Mesenchymal stem cell (in vitro differentiated cells and primary cell): ENCODE data around the gene IFNA5.

ENCODE experiments used
- DNase-seq: peaks from one replicate; pipeline ENCODE4 v3.0.0-alpha.2; 2013
- H2AFZ ChIP-seq: one replicate; pipeline ENCODE4 v1.6.1; 2013; ENCODE audit warnings: low read depth, mild to moderate bottlenecking, control low read depth, inconsistent platforms, low read length, moderate library complexity
- H2AK5ac ChIP-seq: 2 replicates; pipeline ENCODE4 v1.6.1; 2013; ENCODE audit warnings: low read length, moderate library complexity, mild to moderate bottlenecking, inconsistent platforms; ENCODE audit not compliant: severe bottlenecking
- H2BK120ac ChIP-seq: one replicate; pipeline ENCODE4 v1.6.1; 2013; ENCODE audit warnings: low read depth, mild to moderate bottlenecking, inconsistent platforms, low read length, moderate library complexity
- H2BK12ac ChIP-seq, 2 experiments: one replicate each; pipeline ENCODE4 v1.6.1; 2013; ENCODE audit warnings: inconsistent platforms in 2 of 2, low read length in 2 of 2, mild to moderate bottlenecking in 2 of 2, moderate library complexity in 2 of 2, control low read depth in 1 of 2
- H2BK15ac ChIP-seq: one replicate; pipeline ENCODE4 v1.6.1; 2013; ENCODE audit warnings: mild to moderate bottlenecking, low read depth, inconsistent platforms; ENCODE audit not compliant: poor library complexity, severe bottlenecking
- H2BK5ac ChIP-seq: 2 replicates; pipeline ENCODE4 v1.6.1; 2013; ENCODE audit warnings: low read depth, mild to moderate bottlenecking, low read length, control low read depth, inconsistent platforms; ENCODE audit not compliant: poor library complexity, severe bottlenecking
- H3K14ac ChIP-seq, 2 experiments: one replicate each; pipeline ENCODE4 v1.6.1; 2013; ENCODE audit warnings: inconsistent platforms in 2 of 2, low read length in 2 of 2, control low read depth in 1 of 2, mild to moderate bottlenecking in 1 of 2, moderate library complexity in 1 of 2
- H3K18ac ChIP-seq, 2 experiments: one replicate each; pipeline ENCODE4 v1.6.1; 2013; ENCODE audit warnings: inconsistent platforms in 2 of 2, low read length in 2 of 2, control low read depth in 1 of 2, low read depth in 1 of 2, mild to moderate bottlenecking in 1 of 2
- H3K23ac ChIP-seq, 2 experiments: one replicate each; pipeline ENCODE4 v1.6.1; 2013; ENCODE audit warnings: inconsistent platforms in 2 of 2, low read length in 2 of 2, mild to moderate bottlenecking in 2 of 2, moderate library complexity in 2 of 2, control low read depth in 1 of 2
- H3K27ac ChIP-seq: 2 replicates; pipeline ENCODE4 v1.5.1; 2013; ENCODE audit warnings: mild to moderate bottlenecking, moderate library complexity, low read length, control low read depth, inconsistent platforms; ENCODE audit not compliant: poor library complexity, severe bottlenecking
- H3K27me3 ChIP-seq, 2 experiments: 2 replicates each; pipeline versions ENCODE4 v1.6.1 to v1.7.0; 2013; ENCODE audit warnings: low read length in 2 of 2, mild to moderate bottlenecking in 2 of 2, moderate library complexity in 2 of 2, control low read depth in 1 of 2, inconsistent platforms in 1 of 2; ENCODE audit not compliant: control insufficient read depth in 1 of 2, insufficient read depth in 1 of 2
- H3K36me3 ChIP-seq, 2 experiments: 2 replicates each; pipeline versions ENCODE4 v1.6.1 to v1.7.0; 2013; ENCODE audit warnings: low read length in 2 of 2, control low read depth in 1 of 2, inconsistent platforms in 1 of 2, low read depth in 1 of 2, mild to moderate bottlenecking in 1 of 2; ENCODE audit not compliant: insufficient read depth in 2 of 2, control insufficient read depth in 1 of 2
- H3K4ac ChIP-seq, 2 experiments: one replicate each; pipeline ENCODE4 v1.6.1; 2013; ENCODE audit warnings: inconsistent platforms in 2 of 2, low read length in 2 of 2, mild to moderate bottlenecking in 2 of 2, moderate library complexity in 2 of 2, control low read depth in 1 of 2, low read depth in 1 of 2
- H3K4me1 ChIP-seq: 2 replicates; pipeline ENCODE4 v1.6.1; 2013; ENCODE audit warnings: low read depth, low read length, control low read depth; ENCODE audit not compliant: control insufficient read depth, insufficient read depth
- H3K4me2 ChIP-seq: 2 replicates; pipeline ENCODE4 v1.6.1; 2013; ENCODE audit warnings: low read length, mild to moderate bottlenecking, inconsistent platforms; ENCODE audit not compliant: poor library complexity, severe bottlenecking
- H3K4me3 ChIP-seq, 2 experiments: 2 replicates each; pipeline versions ENCODE4 v1.5.1 to v1.7.0; 2013; ENCODE audit warnings: low read length in 2 of 2, mild to moderate bottlenecking in 2 of 2, control low read depth in 1 of 2, low read depth in 1 of 2; ENCODE audit not compliant: insufficient read depth in 1 of 2
- H3K79me1 ChIP-seq: replicated peaks from 2 replicates; pipeline ENCODE4 v1.6.1; 2013; ENCODE audit warnings: mild to moderate bottlenecking, control low read depth, low read length, inconsistent platforms; ENCODE audit not compliant: poor library complexity, severe bottlenecking
- H3K9ac ChIP-seq: 2 replicates; pipeline ENCODE4 v1.7.0; 2013; ENCODE audit warnings: mild to moderate bottlenecking, low read length, moderate library complexity
- H3K9me3 ChIP-seq: 2 replicates; pipeline ENCODE4 v1.7.0; 2013; ENCODE audit warnings: mild to moderate bottlenecking, low read length; ENCODE audit not compliant: control insufficient read depth
- H4K8ac ChIP-seq: one replicate; pipeline ENCODE4 v1.6.1; 2013; ENCODE audit warnings: inconsistent platforms, mild to moderate bottlenecking, low read length, moderate library complexity
- H4K91ac ChIP-seq: one replicate; pipeline ENCODE4 v1.6.1; 2013; ENCODE audit warnings: mild to moderate bottlenecking, low read length, inconsistent platforms
- WGBS: methylation state at CpG from one replicate; pipeline ENCODE4 v1.1.7; 2013; ENCODE audit warnings: mixed read lengths; 5-methylcytosine and 5-hydroxymethylcytosine counted together

Gene IFNA5

DNA sequence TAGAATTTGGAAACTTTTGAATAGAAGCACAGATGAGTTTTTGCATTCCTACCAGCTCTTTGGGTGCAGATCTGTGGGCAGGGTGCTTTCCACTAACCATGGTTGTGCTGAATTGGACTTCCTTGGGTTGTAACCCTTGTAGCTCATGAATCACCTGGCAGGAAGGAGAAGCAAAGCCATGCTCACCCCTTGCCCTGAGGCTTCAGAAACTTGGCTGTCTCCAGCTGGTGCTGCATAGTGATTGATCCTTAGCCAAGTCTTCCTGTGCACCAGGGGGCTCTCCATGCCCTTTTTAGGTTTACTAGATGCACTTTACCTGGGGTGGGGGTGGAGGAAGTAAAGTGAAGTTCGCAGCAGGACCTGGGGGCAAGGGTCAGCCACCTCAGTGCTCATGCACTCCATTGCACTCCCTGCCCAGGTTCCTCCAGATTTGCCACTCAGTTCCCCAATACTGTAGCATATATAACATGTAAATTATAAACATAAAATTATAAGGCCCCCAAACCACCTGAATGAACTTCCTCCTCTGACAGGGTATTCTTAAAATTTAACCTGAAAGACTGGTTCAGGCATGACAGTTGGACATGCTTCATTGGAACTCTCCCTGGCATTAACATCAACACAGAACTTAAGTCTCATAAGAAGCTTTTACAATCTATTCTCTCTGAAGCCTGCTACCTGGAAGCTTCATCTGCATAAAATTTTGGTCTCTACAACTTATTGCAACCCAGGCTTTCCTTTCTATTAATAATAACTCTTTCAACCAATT lies 39.5 kb downstream of the IFNA5 start:
- Histone ChIP-seq H3K23ac (no peak overlapping the region), H3K4ac (no peak overlapping the region), H2BK120ac (no peak overlapping the region), H3K4me3 (no peak overlapping the region), H3K27ac (no peak overlapping the region), H3K79me1 (no peaks in the 10 kb centered on the region), H3K18ac (no peak overlapping the region), H3K4me2 (no peak overlapping the region), H3K27me3 (peaks cover 40 to 57% of the 10 kb centered on the region in 2 experiments), H2AK5ac (no peak overlapping the region), H2BK5ac (no peak overlapping the region), H4K8ac (no peak overlapping the region), H3K9me3 (no peaks in the 10 kb centered on the region), H3K36me3 (no peaks in the 10 kb centered on the region), H3K14ac (no peak overlapping the region), H3K4me1 (no peaks in the 10 kb centered on the region), H3K9ac (no peak overlapping the region), H2BK12ac (no peak overlapping the region), H4K91ac (no peak overlapping the region), H2AFZ (no peak overlapping the region), H2BK15ac (no peak overlapping the region)
- no peak for DNase-seq
- WGBS = no CpG with 5 or more reads among the region's 1 CpG

DNA sequence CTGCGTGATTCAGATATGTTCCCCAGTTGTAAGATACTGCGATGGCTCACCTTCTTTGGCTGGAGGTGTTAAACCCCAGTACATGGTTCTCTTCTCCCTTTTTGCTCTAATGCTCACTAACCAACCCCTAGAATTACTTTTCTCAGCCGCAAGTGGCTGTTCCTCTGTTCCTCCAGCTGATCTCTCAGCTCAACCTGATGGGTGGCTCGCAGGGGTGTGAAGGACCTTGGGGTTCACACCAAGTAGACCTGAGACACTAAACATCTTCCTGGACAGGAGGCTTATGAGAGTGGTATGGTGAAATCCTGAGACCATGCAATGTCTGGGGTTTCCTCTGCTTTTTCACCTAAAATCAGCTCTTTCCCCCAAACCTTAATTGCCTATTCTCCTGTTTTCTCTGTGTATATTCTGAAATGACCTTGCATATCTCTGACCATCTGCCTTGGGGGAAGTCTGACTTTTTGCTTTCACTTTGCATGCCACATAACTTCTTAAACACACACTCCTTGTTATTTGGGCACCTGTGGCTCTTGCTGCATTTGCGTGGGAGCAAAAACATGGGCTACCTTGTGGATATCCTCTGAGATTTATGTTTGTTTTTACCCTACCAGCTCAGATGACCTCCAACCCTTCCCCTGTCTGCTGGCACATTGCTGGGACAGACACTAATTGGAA lies 49.4 kb downstream of the IFNA5 start:
- H3K4me2 ChIP-seq = no peak overlapping the region
- H3K9me3 ChIP-seq = no peaks in the 10 kb centered on the region
- H2BK5ac ChIP-seq = no peak overlapping the region
- no peak overlapping the region for H2BK12ac ChIP-seq
- DNase-seq = no peak
- H3K4me1 ChIP-seq = no peaks in the 10 kb centered on the region
- WGBS = 76% methylated on average over 4 of the region's 5 CpGs
- H3K27me3 ChIP-seq = peaks cover 38 to 43% of the 10 kb centered on the region in 2 experiments
- H3K23ac ChIP-seq = no peak overlapping the region
- no peak overlapping the region for H3K18ac ChIP-seq
- no peak overlapping the region for H4K8ac ChIP-seq
- no peak overlapping the region for H2AK5ac ChIP-seq
- no peak overlapping the region for H3K9ac ChIP-seq
- H4K91ac ChIP-seq = no peak overlapping the region
- H2BK15ac ChIP-seq = no peak overlapping the region
- H3K4me3 ChIP-seq = no peak overlapping the region
- no peak overlapping the region for H2AFZ ChIP-seq
- no peaks in the 10 kb centered on the region for H3K36me3 ChIP-seq
- no peaks in the 10 kb centered on the region for H3K79me1 ChIP-seq
- no peak overlapping the region for H3K4ac ChIP-seq
- H3K14ac ChIP-seq = no peak overlapping the region
- H2BK120ac ChIP-seq = no peak overlapping the region
- no peak overlapping the region for H3K27ac ChIP-seq
